GM19035 (cell line): ENCODE measurements around the gene ZNF148.

ENCODE experiments used
- ATAC-seq: cut with Tn5 transposase; IDR thresholded peaks from one replicate; pipeline ENCODE4 v1.9.1; 2021; ENCODE audit not compliant: unreplicated experiment

ZNF148 gene

DNA sequence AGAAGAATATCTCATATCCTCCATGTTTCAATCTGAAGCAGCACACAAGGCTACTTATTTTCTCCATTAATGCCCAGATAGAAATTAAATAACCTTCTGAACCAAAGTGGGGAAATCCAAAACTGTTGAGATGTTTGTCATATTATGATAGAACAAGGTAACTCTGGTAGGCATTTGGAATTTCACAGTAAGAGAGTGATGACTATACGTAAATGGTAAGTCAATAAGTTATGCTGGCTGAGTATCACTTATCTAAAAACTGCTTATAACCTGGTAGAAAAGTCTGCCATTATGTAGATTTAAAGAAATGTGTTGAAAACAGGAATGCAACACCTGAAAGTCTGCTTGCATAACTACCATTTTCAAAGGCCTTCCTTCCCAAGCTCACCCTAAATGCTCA lies 145.4 kb downstream of the ZNF148 start:
- no peak for ATAC-seq

DNA sequence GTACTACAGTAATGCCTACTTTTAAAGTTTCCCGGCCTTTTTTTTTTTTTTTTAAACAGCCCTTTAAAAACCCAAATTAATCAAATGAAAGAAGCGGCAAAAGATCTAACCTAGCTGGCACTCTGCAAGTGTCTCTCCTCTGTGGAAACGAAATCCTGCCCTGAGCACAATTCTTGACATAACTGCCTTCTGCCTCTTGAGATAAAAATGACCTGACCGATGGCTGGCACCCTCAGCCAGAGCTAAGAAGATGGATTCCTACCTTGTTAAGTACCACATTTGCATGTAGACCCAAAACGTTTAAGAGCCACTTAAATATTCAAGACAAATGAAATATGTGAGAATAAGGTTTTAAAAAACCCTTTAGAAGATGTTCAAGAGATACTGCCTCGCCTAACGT lies 146.0 kb downstream of the ZNF148 start:
- no peak for ATAC-seq

DNA sequence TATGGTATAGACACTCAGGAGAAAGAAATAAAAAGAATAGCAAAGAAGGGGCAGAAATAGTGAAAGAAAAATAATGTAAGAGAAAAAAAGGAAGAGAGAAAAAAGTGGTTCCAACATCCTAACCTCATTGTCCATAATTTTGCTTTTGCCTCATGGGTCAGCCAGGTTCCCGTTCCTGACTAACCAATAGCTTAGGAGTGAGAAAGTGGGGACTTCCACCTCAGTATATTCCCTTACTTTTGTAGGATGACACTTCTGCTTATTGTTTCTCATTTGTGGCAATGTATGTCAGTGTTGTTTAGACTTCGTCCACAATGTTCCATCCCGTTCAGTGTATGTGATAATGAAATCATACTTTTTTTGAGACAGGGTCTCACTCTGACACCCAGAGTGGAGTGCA lies 153.3 kb downstream of the ZNF148 start:
- ATAC-seq: no peak

DNA sequence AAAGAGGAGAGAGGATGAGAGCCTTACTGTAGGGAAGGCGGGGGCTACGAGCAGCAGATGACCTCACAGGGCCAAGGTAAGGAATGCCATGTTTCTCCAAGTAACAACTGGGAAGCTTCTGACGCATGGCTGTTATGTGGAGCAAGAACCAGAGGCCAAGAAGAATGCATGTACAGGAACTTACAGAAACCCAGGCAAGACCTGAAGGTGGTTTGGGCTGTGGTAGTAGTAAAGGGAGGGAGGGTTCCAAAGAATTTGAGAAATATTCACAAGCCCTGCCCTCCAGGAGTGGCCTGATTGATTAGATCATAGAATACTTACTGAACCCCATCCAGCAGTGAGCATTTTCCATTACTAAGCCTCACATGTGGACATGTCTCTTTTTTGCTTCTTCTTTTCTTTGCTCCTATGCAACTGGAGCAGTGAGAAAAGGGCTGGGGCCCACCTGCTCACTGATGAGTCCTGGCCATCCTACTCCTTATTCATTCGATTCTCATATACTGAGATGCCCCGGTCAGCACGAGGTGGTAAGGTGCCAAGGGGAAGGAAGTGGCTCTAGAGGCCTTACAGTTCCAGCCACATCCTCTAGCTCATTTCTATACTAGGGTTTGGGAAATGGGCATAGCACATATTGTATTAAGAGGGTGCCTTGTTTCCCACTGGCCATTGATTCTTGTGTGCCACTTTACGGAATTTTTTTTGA lies 154.2 kb downstream of the ZNF148 start:
- ATAC-seq: no peak

DNA sequence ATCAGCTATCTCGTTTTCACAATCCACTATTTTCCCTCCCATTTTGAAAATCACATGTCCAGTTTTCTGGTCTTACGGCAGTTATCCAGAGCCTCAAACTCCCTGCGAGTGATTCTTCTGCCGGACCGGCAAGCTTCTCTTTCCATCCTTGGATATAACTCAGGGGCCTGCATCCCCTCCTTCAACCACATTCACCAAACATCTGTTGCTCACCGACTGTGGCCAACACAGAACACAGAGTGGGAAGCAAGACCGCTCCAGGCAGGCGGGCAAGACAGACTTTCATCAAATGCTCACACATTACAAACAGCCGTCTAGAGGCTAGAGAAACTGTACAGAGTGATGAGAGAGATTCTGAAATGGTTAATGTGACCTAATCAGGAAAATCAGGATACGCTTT lies 154.9 kb downstream of the ZNF148 start:
- no peak for ATAC-seq

DNA sequence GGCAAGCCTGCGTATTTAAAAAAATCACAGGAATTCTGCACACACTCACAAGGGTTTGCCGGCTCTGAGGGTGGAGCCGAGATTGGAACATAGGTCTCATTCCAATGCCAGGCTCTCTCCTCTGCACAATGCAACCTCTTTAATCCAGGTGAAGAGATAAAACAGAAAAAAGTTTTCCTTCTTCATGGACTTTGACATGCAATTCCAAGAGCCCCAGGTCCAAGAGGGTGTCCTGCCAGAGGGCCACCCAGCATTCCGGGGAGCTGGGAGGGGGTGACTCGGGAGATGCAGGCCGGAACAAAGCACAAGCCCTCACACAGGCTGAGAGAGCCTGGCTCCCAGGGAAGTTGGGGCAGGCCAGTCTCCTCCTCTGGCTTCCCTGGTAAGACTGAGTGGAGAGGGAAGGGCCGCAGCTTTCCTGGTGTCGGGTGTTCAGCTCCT lies 155.8 kb downstream of the ZNF148 start:
- ATAC-seq: no peak

DNA sequence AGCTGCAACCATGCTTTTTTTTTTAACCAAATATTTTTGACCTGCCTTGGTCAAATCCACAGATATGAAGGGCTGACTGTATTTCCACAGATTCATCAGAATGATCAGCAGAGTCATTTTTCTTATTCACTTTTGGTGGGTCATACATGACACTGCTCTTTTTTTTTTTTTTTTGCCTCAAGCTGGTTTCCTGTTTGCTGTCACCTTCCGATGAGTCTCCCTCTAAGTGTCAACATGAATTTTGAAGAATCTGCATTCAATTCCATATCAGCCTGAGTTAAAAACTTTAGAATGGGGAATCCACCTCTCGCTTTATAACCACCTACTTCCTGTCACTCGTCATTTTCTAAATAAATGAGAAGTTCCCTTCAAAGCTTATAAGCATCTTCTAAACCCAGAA lies 160.4 kb downstream of the ZNF148 start:
- no peak for ATAC-seq

DNA sequence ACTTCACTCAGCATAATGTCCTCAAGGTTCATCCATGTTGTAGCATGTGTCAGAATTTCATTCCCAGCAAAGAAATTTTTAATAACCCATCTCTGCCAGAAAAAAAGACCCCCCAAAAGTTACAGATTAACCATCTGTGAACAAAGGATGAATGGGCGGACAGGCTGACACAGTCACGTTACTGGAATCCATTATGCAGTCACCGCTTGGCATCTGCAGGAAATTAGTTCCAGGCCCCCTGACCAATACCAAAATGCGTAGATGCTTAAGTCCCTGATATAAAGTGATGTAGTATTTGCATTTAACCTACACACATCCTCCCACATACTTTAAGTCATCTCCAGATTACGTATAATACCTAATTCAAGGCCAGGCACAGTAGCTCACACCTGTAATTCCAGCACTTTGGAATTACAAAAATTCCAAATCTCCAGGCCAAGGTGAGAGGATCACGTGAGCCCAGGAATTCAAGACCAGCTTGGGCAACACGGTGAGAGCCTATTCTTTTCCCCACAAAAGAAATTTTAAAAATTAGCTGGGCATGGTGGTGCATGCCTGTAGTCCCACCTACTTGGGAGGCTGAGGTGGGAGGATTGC lies 161.1 kb downstream of the ZNF148 start:
- no peak for ATAC-seq

DNA sequence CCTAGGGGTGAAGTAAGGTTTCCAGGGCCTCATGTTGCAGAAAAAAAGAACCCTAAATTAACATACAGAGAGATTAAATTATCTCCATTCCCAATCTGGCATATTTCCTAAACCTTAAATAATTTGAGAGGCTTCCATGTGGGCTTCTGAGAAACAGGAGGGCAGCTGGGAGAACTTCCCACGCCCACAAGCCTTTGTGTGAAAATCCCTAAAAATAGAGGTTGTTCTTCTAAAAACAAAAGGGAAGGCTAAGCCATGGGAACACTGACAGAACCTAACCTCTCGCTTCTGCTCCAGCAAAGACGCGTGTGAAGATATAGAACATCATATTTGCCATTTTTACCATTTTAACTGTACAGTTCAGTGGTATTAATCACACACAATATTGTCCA lies 161.8 kb downstream of the ZNF148 start:
- no peak for ATAC-seq

DNA sequence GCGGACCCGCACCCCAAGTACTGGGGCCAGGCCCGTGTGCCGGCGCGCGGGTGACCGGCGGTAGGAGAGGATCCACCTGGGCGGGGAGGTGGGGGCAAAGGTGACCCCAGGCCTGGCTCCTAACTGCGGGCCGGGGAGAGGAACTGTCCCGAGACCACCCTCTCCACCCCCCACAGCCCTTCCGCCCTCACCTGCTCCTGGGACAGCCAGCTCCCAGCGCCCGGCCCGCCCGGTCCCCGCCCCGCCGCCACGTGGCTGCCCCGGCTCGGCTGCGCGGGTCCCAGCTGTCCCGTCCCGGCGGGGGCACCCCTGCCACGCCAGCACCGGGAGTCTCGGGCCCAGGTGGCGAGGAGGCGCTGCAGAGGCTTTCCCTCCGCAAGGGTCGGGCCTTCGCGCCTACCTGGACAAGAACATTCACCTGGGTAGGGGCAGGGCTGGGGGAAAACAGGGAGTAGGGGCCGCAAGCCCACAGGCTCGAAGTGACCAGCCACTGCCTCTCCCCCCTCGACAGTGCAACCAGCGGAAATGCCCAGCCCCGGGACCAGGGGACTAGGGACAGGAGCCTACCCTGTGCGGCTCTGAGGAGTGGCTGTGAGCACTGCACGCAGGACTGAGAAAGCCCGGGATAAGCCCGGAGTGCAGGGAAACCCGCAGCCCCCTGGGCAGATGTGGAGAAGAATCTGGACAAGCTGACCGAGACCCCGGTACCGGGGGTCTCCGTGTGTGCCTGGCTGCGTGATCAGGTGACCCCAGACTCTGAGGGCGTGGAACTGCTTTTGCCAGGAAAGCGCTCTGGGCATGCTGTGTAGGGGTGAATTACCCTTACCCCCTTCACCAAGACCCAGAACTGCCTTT lies 162.4 kb downstream of the ZNF148 start, which contains the start of gene SLC12A8:
Gene SLC12A8 (minus strand): TSS at position 240 of the 855 bp plus-strand sequence. CDS start 1,399 bp downstream, outside the sequence.
- ATAC-seq: no peak

DNA sequence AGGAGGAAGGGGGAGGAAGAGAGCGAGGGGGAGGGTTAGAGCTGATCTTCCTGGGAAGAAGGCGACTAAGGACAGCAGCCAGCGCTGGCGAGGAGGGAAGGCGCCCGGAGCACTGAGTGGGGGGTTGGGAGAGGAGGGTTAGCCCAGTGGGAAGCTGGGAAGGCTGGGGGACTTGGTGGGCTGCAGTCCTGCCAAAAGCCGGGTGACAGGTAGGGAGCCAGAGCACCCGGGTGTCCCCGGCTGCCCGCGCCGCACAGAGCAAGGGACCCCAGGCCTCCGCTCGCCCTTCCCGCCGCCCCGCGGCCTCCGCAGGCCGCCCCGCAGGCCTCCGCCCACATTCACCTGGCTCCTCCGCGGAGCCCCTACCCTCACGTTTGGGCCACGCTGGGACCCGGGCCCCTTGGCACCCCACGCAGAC lies 163.0 kb downstream of the ZNF148 start:
- no peak for ATAC-seq

DNA sequence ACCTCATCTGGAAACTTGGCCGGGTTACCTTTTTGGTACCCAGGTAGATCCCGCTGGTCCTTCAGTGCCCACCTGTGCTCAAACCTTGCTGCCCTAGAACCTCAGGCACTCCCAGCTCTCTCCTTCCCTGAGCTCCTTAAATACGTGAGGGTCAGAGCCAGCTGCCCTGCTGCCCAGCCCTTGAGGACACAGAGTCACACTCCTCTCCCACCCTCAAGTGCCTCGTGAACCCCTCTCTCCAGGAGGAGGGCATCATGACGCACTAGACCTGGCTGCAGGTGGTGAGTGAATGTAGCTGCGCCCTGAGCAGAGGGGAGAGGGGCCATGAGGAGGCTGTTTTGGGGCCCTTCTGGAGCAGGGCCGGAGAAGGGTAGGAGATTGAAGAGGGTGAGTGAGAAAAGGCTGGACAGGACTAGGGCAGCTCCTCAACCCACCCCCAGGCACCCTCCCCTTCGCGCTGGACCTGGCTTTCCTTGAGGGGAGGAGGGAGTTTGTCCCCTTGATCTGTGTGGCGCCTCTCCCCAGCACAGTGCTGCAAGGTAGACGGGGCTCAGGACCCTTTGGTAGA lies 163.5 kb downstream of the ZNF148 start:
- no peak for ATAC-seq

DNA sequence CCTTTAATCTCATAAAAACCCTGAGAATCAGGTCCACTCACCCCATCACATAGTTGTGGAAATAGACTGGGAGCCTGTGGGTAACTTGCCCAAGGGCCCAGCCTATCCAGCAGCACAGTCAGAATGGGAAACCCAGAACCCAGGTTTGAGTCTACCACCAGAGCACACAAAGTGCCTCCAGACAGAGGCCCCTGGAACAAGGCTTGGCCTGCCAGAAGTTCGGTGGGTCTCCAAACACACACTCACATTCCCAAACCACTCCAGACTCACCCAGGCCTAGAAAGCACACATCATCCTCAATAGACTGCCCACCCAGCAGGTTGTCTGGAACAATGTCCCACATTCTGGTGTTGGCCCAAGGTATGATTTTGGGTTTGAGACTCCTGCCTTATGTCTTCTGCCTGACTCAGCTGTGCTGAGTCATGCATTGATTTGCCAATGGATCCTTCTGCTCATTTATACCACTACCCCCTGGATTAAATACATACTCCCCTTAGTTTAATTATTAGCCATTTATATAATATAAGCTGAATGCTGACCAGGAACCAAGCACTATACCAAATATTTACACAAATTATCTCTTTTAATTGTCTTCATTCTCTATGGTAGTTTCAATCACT lies 167.1 kb downstream of the ZNF148 start:
- ATAC-seq: no peak

DNA sequence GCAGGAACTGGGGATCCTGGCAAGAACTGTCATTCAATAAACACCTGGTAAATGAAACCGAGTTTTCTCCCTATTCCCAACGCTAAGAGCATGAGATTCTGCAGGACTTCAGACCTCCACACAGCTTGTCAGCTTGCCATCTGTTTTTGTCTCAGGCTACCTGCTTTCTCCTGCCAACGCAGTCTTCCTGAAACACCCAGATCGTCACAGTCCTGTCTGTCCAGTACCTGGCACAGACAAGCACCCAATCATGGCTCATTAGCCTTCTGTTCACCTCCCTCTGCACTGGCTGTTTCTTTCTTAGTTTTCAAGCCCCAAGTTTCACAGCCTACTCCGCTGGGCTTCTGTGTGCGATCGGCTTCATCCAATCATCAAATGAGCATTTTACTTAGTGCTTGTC lies 167.6 kb downstream of the ZNF148 start:
- ATAC-seq: no peak

DNA sequence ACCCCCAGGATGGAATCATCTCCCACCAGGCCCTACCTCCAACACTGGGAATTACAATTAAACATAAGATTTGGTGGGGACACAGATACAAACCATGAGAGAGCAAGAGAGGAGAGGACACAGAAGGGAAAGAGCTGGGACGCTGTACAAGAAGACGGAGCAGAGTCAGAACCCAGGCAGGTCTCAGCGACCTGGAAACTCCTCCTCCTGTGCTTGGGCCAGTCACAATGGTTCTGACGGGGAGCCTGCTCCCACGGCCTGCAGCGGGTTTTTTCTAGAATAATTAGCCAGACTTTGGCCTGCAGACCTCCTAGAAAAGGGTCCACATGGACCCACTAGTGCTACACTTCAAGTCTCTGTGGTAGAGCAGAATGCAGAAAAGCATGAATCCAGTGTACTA lies 168.2 kb downstream of the ZNF148 start:
- no peak for ATAC-seq

DNA sequence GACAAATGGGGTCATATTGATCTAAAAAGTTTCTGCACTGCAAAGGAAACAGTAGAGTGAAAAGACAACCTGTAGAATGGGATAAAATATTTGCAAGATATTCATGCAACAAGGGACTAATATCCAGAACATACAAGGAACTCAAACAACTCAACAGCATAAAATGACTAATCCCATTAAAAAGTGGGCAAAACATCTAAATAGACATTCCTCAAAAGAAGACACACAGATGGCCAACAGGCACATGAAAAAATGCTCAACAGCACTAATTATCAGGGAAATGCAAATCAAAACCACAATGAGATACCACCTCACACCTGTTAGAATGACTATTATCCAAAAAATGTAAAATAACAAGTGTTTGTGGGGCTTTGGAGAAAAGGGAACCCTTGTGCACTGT lies 171.4 kb downstream of the ZNF148 start:
- ATAC-seq: no peak

DNA sequence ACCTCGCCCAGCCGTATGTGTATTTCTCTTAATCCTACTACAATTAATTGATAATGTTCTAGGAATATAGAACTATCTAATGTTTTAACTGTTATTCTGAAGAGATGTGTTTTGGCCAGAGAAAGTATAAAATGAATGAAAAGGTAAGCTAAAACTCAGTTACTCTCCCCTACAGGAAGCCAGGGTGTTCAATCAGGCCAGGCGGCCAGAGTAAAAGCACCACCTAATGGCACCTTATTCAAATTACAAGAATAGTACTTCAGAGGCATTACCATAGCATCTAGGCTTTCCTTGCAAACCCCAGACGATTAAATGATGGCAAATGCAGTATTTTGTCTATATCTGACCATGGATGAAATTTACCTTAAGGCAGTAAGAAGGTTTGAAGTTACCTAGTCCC lies 172.9 kb downstream of the ZNF148 start:
- no peak for ATAC-seq

DNA sequence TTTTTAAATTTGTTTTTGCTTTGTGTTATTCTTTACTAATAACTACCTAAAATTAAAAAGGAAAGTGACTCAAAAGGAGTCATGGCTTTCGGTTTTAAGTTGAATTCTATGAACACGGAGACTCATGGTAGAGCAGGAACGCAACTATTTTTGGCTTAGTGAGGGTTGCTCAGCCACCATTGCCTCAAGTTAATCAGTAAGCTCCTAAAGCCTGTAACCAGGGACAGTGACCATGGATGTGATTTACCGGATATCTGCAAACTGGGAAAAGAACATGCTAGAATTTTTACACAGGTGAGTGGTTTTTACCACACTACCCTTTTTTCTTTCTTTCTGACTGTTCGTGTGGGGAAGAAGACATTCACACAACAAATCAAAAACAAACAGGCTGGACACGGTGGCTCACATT lies 174.4 kb downstream of the ZNF148 start:
- peak; percentile 75 for ATAC-seq

DNA sequence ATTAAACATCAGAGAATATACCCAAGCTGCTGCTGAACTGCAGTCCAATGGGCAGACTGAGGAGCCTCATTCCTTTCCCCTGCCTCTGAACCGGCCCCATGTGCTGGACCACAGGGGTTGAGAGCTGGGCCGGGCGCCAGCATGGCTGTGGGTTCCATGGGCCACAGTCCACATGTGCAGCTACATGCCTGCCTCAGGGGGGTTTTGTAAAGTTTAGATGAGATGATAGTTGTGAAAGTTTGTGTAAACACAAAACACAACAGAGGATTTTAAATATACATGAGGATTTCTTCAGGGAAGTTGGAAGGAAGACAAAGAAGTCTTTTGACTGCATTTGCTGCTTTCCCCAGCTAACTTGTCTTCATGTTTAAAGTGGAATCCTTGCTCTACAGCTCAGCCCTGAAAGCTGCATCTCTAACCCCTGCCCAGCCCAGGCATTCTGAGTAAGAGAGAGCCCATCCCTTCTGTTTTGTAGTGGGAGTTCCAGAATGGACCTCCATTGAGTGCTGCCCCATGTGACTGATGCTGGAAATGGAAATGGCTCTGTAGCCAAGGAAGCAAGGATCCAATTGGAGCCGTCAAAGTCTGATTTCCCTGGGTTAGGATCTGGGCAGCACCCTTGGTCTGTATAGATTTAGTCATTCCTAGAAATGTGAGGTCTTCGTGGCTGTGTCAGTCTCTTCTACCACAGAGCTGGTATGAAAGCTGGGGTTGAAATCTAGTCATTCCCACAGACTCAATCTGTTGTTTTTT lies 180.1 kb downstream of the ZNF148 start:
- no peak for ATAC-seq

DNA sequence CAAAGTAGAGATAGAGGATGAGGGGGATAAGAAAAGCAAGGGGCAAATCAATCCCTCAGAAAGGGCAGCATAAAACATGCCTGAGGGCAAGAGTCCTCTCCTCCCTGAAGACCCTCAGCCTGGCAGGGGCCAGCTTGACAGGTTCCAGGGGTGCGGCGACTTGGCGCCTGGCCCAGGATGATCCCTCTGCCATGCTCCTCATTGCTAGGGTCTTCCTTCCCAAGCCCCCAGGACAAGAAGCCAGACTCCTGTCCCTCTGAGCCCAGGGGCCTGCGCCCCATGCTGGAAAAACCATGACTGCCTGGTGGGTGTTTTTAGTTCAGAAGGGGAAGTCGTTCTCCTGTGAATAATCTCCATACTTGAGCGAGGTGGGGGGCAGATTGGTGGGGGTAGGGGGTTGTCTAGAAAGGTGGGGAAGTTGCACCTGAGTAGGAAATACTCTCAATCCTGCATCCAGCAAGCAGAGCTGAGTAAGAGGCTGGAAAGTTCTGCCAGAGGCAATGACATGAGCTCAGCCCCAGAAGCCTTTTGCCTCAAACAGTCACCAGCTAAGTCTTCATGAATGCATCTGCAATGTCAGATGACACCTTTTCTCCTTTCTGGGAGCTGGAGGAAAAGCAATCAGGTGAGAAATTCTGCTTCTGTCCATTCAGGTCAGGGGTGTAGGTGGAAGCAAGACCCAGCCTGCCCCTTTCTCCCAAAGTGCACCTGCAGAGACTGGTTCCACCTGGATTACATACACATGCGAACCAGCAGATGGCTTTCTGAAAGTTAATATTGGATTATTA lies 180.9 kb downstream of the ZNF148 start:
- ATAC-seq: no peak
